Progenitor cell of endocrine pancreas (in vitro differentiated cells): ENCODE measurements around the gene TRIM17. TPM values are rescaled to one million over a fixed set of nuclear protein-coding genes. Genes with fewer than 3 reads are reported as not detected.
A peak's percentile ranks its signal among the peaks of the same experiment; 100 is the strongest.

Experiments
- DNase-seq: peaks from one replicate; pipeline ENCODE4 v3.0.0; 2021; ENCODE audit warnings: low spot score; ENCODE audit not compliant: unreplicated experiment
- H3K27ac Mint-ChIP-seq: 2 replicates; pipeline ENCODE4 v1.8.0; 2021; ENCODE audit warnings: mild to moderate bottlenecking, moderate library complexity, mixed read lengths
- H3K27me3 Mint-ChIP-seq: 2 replicates; pipeline ENCODE4 v1.8.0; 2021; ENCODE audit warnings: mixed read lengths
- H3K36me3 Mint-ChIP-seq: 2 replicates; pipeline ENCODE4 v1.8.0; 2022; ENCODE audit warnings: mixed read lengths; ENCODE audit not compliant: insufficient read depth
- H3K4me1 Mint-ChIP-seq: 2 replicates; pipeline ENCODE4 v1.8.0; 2021; ENCODE audit warnings: low read depth, mixed read lengths
- H3K4me3 Mint-ChIP-seq: 2 replicates; pipeline ENCODE4 v1.8.0; 2021; ENCODE audit warnings: low read depth, mild to moderate bottlenecking, moderate library complexity, mixed read lengths
- H3K9me3 Mint-ChIP-seq: 2 replicates; pipeline ENCODE4 v1.8.0; 2021; ENCODE audit warnings: low read depth, mixed read lengths
- CTCF ChIP-seq: fragments of 200-600 bp; sonication (generic); IDR thresholded peaks from one replicate; pipeline ENCODE4 v1.5.0; 2021; ENCODE audit warnings: antibody characterized with exemption, mild to moderate bottlenecking; ENCODE audit not compliant: unreplicated experiment
- total RNA-seq: library from RNA; stranded (reverse); gene quantifications from 2 replicates; pipeline ENCODE4 v1.2.1, GENCODE V29; 2021

The TRIM17 gene
- total RNA-seq, 1 donor from 2014 or later: 20.8 TPM

DNA sequence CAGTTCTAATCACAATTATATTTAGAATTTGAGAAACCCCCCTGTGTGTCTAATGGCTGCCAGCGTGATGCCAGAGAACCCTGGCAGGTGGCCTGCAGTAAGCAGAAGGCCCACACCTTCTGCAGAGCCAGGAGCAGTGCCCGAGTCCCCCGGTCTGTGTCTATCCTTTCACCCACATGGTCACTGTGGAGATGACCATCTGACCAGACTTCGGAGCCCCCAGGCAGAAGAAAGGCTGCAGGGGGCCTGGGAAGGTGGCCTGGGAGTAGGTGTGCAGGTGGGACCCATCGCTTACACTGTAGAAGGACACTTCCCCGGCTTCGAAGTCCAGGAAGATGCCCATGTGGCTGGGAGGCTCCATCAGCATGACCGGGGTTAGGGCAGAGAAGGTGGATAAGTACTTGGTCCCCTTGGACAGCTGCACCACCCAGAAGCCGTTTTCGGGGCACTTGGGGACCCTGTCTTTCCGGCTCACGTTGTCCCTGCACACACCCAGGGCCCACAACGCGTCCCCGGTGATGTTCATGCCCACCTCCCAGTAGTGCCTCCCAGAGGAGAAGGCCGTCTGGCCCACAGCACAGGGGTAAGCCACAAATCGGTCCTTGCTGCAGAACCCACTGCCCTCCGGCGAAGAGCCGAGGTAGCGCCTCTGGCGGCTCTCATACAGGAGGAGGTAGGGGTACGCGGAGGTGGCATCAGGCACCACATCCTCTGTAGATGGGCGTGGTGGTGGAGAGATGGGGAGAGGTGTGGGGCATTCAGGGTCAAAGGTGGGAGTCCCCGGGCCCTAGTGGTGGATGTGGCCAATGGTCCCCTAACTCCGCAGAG lies 8.4 kb downstream of the TRIM17 start:
- Mint-ChIP-seq H3K9me3 (no peaks in the 10 kb centered on the region), H3K36me3 (peaks cover 6% of the 10 kb centered on the region), H3K4me1 (peaks cover 25% of the 10 kb centered on the region), H3K27me3 (no peaks in the 10 kb centered on the region), H3K4me3 (peak overlapping the region; percentile 54), H3K27ac (no peak overlapping the region)
- DNase-seq: no peak
- no peak for TF ChIP-seq CTCF

- Mint-ChIP-seq H3K36me3 (peaks cover 10% of the 10 kb centered on the region), H3K27ac (peak overlapping the region; percentile 74)
Measured at GRCh38 chr1:228407106-228408040, 9.3 kb downstream of the TRIM17 start.

DNA sequence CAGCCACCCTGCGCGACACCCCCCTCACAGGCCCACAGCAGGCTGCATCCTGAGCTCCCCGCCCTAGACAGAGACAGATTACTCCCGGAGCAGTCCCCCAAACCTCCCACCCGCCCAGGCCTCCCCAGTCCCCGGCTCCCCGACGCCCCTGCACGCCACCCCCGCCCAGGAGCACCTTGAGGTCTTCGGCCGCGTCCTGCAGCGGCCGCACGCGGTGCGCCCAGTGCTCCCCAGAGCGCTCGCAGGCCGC lies 10.8 kb downstream of the TRIM17 start:
- H3K9me3 Mint-ChIP-seq: no peaks in the 10 kb centered on the region
- peak overlapping the region; percentile 94 for H3K27ac Mint-ChIP-seq
- H3K36me3 Mint-ChIP-seq: peaks cover 10% of the 10 kb centered on the region
- TF ChIP-seq CTCF: no peak
- no peaks in the 10 kb centered on the region for H3K27me3 Mint-ChIP-seq
- peaks cover 28% of the 10 kb centered on the region for H3K4me1 Mint-ChIP-seq
- DNase-seq: no peak
- peak overlapping the region; percentile 90 for H3K4me3 Mint-ChIP-seq

More at GRCh38 chr1:228407106-228408040, 9.3 kb downstream of the TRIM17 start:
- no peaks in the 10 kb centered on the region for H3K9me3 Mint-ChIP-seq
- DNase-seq: no peak
- H3K27me3 Mint-ChIP-seq: no peaks in the 10 kb centered on the region
- H3K4me3 Mint-ChIP-seq: peak overlapping the region; percentile 90
- H3K4me1 Mint-ChIP-seq: peaks cover 26% of the 10 kb centered on the region
- TF ChIP-seq CTCF: no peak

DNA sequence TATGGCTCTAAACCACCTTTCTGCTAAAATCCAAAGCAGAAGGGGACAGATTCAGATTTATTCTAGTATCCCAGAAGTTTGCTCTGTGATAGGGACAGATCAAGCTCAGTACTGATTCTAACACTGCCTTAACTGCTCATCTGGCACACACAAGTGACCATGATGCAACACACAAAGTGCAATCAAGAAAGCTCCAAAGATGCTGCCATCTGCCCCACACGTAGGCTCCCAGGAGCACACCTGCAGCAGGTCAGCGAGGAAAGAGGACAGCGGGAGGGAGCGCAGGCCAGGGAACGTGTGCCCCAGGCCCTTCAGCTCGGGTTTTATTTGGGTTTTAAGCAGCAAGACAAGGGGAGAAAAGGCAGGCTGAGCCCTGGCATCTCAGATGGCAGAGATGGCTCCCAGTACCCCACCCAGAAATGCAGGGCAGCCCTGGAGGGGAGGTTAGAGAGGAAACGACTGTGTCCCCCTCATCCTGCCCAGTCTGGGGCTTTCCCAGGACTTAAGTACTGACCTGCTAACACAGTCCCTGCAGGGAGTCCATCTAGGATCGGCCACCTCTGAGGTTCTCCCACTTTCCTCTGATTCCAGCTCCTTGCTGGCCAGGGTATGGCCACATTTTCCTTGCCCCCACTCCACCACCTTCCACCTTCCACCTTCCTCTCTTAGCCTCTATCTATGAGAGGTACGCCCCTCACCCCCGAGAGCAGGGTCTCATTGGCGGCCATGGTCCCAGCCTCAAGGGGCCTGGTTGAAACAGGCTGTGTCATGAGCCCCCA lies 11.3 kb downstream of the TRIM17 start:
- Mint-ChIP-seq H3K4me1 (peaks cover 31% of the 10 kb centered on the region), H3K36me3 (peaks cover 9% of the 10 kb centered on the region), H3K9me3 (no peaks in the 10 kb centered on the region), H3K27ac (peak overlapping the region; percentile 94), H3K27me3 (no peaks in the 10 kb centered on the region), H3K4me3 (peak overlapping the region; percentile 90)
- DNase-seq: no peak
- no peak for TF ChIP-seq CTCF

DNA sequence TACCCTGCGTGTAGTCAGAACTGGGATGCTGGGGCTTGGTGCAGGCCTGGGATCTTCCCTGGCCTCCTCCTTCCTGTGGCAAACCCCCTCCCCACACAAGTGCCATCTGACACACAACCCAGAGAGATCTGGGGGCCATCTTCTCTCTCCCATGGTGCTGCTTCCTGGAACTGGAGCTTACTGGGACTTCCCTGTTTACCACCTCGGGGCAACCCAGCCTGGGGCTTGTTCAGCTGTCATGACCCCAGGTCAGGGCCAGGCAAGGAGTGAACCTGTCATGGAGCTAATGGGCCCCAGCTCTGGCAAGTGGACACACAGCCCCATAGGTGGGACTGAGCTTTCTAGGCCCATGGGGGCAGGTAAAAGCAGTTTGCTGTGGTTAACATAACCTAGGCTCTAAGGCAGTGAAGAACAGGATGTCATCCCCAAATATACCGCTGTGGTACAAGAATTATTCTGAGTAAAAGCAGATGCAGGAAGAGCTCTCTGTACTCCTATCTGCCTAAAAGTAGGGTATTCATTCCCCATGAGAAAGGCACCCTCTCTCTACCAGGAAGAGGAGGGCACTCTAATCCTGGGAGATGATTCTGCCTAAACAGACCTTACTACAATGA lies 12.4 kb downstream of the TRIM17 start:
- TF ChIP-seq CTCF: no peak

More for the DNA sequence above, 12.4 kb downstream of the TRIM17 start:
- no peaks in the 10 kb centered on the region for H3K9me3 Mint-ChIP-seq
- H3K4me3 Mint-ChIP-seq: peak overlapping the region; percentile 90
- DNase-seq: no peak
- no peak overlapping the region for H3K27ac Mint-ChIP-seq
- no peaks in the 10 kb centered on the region for H3K27me3 Mint-ChIP-seq
- peaks cover 9% of the 10 kb centered on the region for H3K36me3 Mint-ChIP-seq
- peaks cover 31% of the 10 kb centered on the region for H3K4me1 Mint-ChIP-seq
